ENCODE data around the gene SOX6. TPM values are rescaled to one million over a fixed set of nuclear protein-coding genes. Genes with fewer than 3 reads are reported as not detected.

The SOX6 gene
- total RNA-seq, 2 donors from 2014 or later, result 3.1 to 15.5 TPM

DNA sequence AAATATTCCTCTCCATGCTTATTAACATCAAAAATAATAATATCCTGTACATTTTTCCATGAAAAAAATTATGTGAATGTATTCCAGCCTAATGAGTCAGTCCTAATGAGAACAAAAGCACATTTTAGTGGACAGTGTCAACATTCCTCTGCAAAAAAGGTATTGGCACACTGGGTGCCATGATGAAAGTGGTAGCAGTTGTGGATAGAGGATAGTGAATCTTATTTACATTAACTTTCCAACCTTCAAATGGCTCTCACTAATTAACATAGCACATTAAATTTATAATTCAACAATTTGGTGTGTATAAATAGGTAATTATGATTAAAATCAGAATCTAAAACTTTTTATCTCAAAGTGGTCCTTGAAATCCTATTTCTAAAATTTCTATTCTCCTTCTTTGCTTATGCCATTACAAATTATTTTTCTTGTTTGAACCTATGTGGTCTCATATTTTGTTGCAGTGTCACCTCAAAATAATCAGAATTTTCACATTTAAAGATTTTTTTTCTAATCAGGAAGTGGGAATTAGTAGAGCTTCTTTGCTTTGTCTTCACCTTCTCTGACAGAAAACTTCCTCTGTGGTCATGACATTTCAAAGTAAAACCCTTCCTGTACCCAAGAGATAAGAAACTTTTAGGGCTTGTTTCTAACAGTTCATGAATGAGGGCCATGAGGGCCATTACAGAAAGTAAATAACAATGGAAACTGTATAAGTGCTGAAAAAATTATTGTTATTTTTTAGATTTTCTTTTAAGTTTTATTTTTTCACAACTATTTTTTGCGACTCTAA lies 18.7 kb downstream of the SOX6 start:
- no peak overlapping the region for H3K27ac ChIP-seq
- no peaks in the 10 kb centered on the region for H3K36me3 ChIP-seq
- intact Hi-C loops (cut with DNase I), result no loop called here
- TF ChIP-seq POLR2A (IDR thresholded peaks at IDR 0.05) (no peak), POLR2AphosphoS5 (IDR thresholded peaks at IDR 0.05) (no peak)
- TF ChIP-seq, protein P1, sequence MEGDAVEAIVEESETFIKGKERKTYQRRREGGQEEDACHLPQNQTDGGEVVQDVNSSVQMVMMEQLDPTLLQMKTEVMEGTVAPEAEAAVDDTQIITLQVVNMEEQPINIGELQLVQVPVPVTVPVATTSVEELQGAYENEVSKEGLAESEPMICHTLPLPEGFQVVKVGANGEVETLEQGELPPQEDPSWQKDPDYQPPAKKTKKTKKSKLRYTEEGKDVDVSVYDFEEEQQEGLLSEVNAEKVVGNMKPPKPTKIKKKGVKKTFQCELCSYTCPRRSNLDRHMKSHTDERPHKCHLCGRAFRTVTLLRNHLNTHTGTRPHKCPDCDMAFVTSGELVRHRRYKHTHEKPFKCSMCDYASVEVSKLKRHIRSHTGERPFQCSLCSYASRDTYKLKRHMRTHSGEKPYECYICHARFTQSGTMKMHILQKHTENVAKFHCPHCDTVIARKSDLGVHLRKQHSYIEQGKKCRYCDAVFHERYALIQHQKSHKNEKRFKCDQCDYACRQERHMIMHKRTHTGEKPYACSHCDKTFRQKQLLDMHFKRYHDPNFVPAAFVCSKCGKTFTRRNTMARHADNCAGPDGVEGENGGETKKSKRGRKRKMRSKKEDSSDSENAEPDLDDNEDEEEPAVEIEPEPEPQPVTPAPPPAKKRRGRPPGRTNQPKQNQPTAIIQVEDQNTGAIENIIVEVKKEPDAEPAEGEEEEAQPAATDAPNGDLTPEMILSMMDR (IDR thresholded peaks at IDR 0.05), result no peak
- H3K9me3 ChIP-seq, result no peaks in the 10 kb centered on the region
- no peaks in the 10 kb centered on the region for H3K27me3 ChIP-seq (replicated peaks; ENCODE audit: insufficient read depth)
- DNase-seq (ENCODE audit: low spot score), result no peak
- 85% methylated on average over 1 of the region's 1 CpG for WGBS
- no peak overlapping the region for H3K4me3 ChIP-seq
- no peaks in the 10 kb centered on the region for H3K4me1 ChIP-seq (replicated peaks)

DNA sequence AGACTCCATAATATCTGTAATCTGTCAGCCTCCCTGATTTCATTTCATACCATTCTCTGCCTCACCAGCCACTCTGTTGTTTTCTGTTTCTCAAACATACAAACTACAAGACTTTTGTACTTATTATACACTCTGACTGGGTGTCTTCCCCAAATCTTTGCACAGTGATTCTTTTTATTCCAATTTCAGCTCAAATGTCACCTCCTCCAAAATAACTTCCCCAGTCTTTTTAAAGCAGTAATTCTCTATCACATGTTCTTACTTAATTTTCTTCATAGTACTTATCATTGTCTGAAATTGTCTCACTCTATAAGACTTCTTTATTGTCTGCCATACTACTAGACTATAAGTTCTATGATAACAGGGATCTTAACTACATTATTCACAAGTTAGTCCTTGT lies 19.6 kb downstream of the SOX6 start:
- no peak overlapping the region for H3K4me3 ChIP-seq
- intact Hi-C loops (cut with DNase I), result no loop called here
- no peaks in the 10 kb centered on the region for H3K4me1 ChIP-seq (replicated peaks)
- H3K9me3 ChIP-seq, result no peaks in the 10 kb centered on the region
- H3K36me3 ChIP-seq, result no peaks in the 10 kb centered on the region
- DNase-seq (ENCODE audit: low spot score), result no peak
- no peak overlapping the region for H3K27ac ChIP-seq
- TF ChIP-seq POLR2AphosphoS5 (IDR thresholded peaks at IDR 0.05), result no peak
- TF ChIP-seq, protein P1 (IDR thresholded peaks at IDR 0.05), result no peak
- H3K27me3 ChIP-seq (replicated peaks; ENCODE audit: insufficient read depth), result no peaks in the 10 kb centered on the region

DNA sequence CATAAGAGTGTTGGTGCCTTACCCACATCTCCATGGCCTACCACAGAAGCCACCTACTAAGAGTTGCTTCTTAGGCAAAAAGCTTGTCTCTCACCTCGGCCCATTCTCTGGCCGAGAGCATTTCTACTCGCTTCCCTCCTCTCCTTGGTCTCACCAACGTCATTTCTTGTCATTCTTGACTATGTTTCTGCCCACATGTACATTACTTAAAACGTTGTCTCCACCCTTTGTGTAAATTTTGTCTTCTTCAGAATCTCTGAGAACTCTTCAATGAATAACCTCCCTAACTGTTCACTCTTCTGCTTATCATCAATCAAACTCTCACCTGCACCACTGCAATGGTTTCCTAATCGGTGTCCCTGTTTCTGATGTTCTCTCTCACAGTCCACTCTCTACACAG lies 20.1 kb downstream of the SOX6 start:
- no peaks in the 10 kb centered on the region for H3K4me1 ChIP-seq (replicated peaks)
- no peaks in the 10 kb centered on the region for H3K36me3 ChIP-seq
- WGBS, result 86% methylated on average over 6 of the region's 6 CpGs
- no peaks in the 10 kb centered on the region for H3K27me3 ChIP-seq (replicated peaks; ENCODE audit: insufficient read depth)
- H3K9me3 ChIP-seq, result no peaks in the 10 kb centered on the region
- intact Hi-C loops (cut with DNase I), result no loop called here
- no peak overlapping the region for H3K4me3 ChIP-seq
- TF ChIP-seq POLR2A (IDR thresholded peaks at IDR 0.05), result no peak
- no peak for TF ChIP-seq POLR2AphosphoS5 (IDR thresholded peaks at IDR 0.05)
- TF ChIP-seq, protein P1 (IDR thresholded peaks at IDR 0.05), result no peak
- no peak for DNase-seq (ENCODE audit: low spot score)
- H3K27ac ChIP-seq, result no peak overlapping the region

DNA sequence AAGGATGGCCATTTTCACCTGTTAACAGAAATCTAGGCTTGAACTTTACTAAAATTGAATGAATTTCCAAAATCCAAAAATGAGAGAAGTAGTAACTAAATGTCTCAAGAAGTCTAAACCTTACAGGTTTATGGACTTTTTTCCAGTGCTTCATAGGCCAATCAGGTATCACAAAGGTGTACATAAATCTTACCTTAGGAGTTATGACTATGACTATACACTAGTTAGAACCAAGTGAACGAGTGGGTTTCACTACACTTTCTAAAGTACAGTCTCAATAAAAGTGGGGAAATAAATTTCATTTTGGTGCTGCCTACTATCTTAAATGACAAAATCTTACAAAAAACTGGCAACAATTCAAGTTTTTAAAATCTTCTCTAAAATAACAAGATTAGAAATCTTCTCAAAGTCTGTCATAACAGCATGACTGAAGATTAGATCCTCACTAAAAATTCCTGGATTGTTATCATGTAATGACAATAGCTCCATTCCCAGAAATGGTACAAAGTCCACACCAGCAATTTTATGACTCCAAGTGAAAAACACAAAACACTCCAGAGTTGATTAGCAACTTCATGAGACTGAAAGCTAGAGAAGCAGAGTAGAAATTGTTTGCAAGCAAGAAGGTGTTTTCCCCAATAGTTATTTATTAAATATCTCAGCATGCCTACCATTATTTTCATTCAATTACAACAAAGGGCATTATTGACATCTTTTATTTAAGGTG lies 20.9 kb downstream of the SOX6 start:
- no peak for TF ChIP-seq POLR2AphosphoS5 (IDR thresholded peaks at IDR 0.05)
- TF ChIP-seq POLR2A (IDR thresholded peaks at IDR 0.05), result no peak
- 82% methylated on average over 1 of the region's 1 CpG for WGBS
- intact Hi-C loops (cut with DNase I), result no loop called here
- Histone ChIP-seq H3K27me3 (replicated peaks; ENCODE audit: insufficient read depth) (no peaks in the 10 kb centered on the region), H3K36me3 (no peaks in the 10 kb centered on the region), H3K4me3 (no peak overlapping the region), H3K4me1 (replicated peaks) (no peaks in the 10 kb centered on the region), H3K9me3 (no peaks in the 10 kb centered on the region), H3K27ac (no peak overlapping the region)
- no peak for DNase-seq (ENCODE audit: low spot score)

DNA sequence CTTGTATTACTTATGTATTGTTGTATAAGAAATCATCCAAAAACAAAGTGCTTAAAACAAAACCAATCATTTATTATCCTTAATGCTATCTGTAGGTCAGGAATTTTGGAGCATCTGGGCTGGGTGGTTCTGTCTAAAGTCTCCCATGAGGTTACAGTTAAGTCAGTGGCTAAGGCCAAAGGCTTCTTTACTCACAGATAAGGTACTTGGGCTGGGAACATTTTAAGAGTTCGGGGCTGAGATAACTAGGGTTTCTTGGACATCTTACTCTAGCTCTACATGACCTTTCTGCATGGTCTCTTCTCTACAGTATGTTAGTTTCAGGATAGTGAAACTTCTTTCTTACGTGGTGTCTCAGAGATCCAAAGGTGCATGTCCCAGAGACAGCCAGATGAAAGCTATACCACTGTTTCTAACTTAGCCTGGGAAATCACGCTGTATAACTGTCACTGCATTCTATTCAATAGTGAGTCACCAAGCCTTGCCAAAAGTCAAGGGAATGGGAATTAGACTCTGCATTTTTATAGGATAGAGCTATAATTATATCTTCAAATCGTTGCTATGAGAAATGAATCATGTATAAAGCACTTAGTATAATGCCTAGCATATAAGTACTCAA lies 29.6 kb downstream of the SOX6 start:
- WGBS, result 70% methylated on average over 4 of the region's 4 CpGs
- TF ChIP-seq POLR2AphosphoS5 (IDR thresholded peaks at IDR 0.05) (no peak), POLR2A (IDR thresholded peaks at IDR 0.05) (no peak)
- H3K36me3 ChIP-seq, result no peaks in the 10 kb centered on the region
- H3K27ac ChIP-seq, result no peak overlapping the region
- no peaks in the 10 kb centered on the region for H3K9me3 ChIP-seq
- intact Hi-C loops (cut with DNase I), result no loop called here
- DNase-seq (ENCODE audit: low spot score), result no peak
- H3K4me3 ChIP-seq, result no peak overlapping the region
- no peaks in the 10 kb centered on the region for H3K4me1 ChIP-seq (replicated peaks)
- H3K27me3 ChIP-seq (replicated peaks; ENCODE audit: insufficient read depth), result no peaks in the 10 kb centered on the region

Data from prostate gland (tissue), 2 donors.